ENCODE results near the gene ZCCHC24. TPM values are rescaled to one million over a fixed set of nuclear protein-coding genes. Genes with fewer than 3 reads are reported as not detected.

ZCCHC24 gene
- total and polyA plus RNA-seq, 2 of the 8 experiments (the other 6 are each of a cell fraction or from before 2014, with no cell fraction given), result 3.9 to 6.9 TPM

GRCh38 chr10:79477456-79477855, 32.0 kb upstream of the ZCCHC24 start:
- 0 out of 7 replicates have a peak, but pooled peaks cover 0 to 2% (median 0%) of the 10 kb centered on the region in 4 experiments for H3K27me3 ChIP-seq (replicated peaks in 1 of 4; ENCODE audit: control insufficient read depth in 3 of 4, extremely low read depth in 1 of 4, insufficient read depth in 3 of 4, low read length in 3 of 4)
- no peaks in the 10 kb centered on the region; a peak in 1 of 4 replicates for H3K9me3 ChIP-seq (ENCODE audit: insufficient read depth in 2 of 2, low read depth in 1 of 2, low read length in 1 of 2)
- ChIA-PET CTCF (ENCODE audit: partially characterized antibody) (interaction anchor here (0.6 to 4.1 kb wide), 12 partner anchors 8 to 1209 kb away, joined by 3 to 26 read pairs (median 4); no protein-coding TSS in a partner anchor), POLR2A (ENCODE audit: partially characterized antibody) (interaction anchor here (0.9 kb wide), 1 partner anchor 74 kb away, joined by 3 read pairs; no protein-coding TSS in a partner anchor)
- no peaks in the 10 kb centered on the region for H3K79me2 ChIP-seq (ENCODE audit: control insufficient read depth in 1 of 2, insufficient read depth in 2 of 2, low read length in 2 of 2)
- no peak overlapping the region for H3K18ac ChIP-seq (ENCODE audit: extremely low read depth, low read length)
- H2BK15ac ChIP-seq (ENCODE audit: low read length), result no peak overlapping the region
- no peak overlapping the region for H2AK5ac ChIP-seq (ENCODE audit: low read depth, low read length)
- H2BK5ac ChIP-seq (ENCODE audit: low read depth, low read length), result no peak overlapping the region
- H2BK20ac ChIP-seq (ENCODE audit: low read length), result no peak overlapping the region
- H4K20me1 ChIP-seq (replicated peaks in 1 of 2; ENCODE audit: control insufficient read depth in 1 of 2, insufficient read depth in 2 of 2, low read length in 2 of 2), result no peaks in the 10 kb centered on the region
- H3K36me3 ChIP-seq (ENCODE audit: control insufficient read depth in 2 of 4, insufficient read depth in 4 of 4, low read length in 3 of 4), result no peaks in the 10 kb centered on the region
- WGBS, 2 experiments (ENCODE audit: extremely low coverage in 1 of 2, insufficient coverage in 1 of 2, insufficient read length in 1 of 2, insufficient replicate concordance in 2 of 2, low coverage in 1 of 2, low lambda C conversion rate in 2 of 2, missing lambda C conversion rate in 1 of 2), result 88% methylated on average over 7 of the region's 7 CpGs; no CpG with 5 or more reads in 1 of the 2 experiments
- no peak overlapping the region for H4K5ac ChIP-seq (ENCODE audit: insufficient read length, low read depth, low read length)
- FAIRE-seq, result no peak
- no peak overlapping the region for H3K9ac ChIP-seq (replicated peaks in 1 of 4; ENCODE audit: extremely low read depth in 1 of 4, low read depth in 3 of 4, low read length in 3 of 4)
- H3K4ac ChIP-seq (replicated peaks; ENCODE audit: insufficient read length, low read depth, low read length), result no peak overlapping the region
- H2AFZ ChIP-seq (ENCODE audit: low read length), result no peak overlapping the region
- no peak overlapping the region for H3K4me2 ChIP-seq (ENCODE audit: insufficient read depth in 1 of 2, low read depth in 2 of 2, low read length in 2 of 2)
- no peak overlapping the region for H4K8ac ChIP-seq (ENCODE audit: extremely low read depth, insufficient read depth, low read length)
- no peaks in the 10 kb centered on the region for H3K79me1 ChIP-seq (ENCODE audit: low read depth, low read length)
- no peak for DNase-seq (ENCODE audit: low read depth in 1 of 2, low spot score in 2 of 2)
- no peak overlapping the region for H3K14ac ChIP-seq (ENCODE audit: insufficient read length)
- no peak overlapping the region for H2BK120ac ChIP-seq (replicated peaks; ENCODE audit: low read depth, low read length)
- no peak for TF ChIP-seq E2F6 (IDR thresholded peaks at IDR 0.05)
- no peak for TF ChIP-seq TBP (IDR thresholded peaks at IDR 0.05; ENCODE audit: low read depth, low read length)
- TF ChIP-seq CTBP2 (IDR thresholded peaks at IDR 0.05; ENCODE audit: borderline replicate concordance, insufficient read depth, insufficient read length, low read length), result no peak
- TF ChIP-seq CHD1 (IDR thresholded peaks at IDR 0.05; ENCODE audit: low read depth, low read length), result no peak
- no peak for TF ChIP-seq TAF1 (IDR thresholded peaks at IDR 0.05; ENCODE audit: low read depth, low read length)
- no peak for TF ChIP-seq ATF3 (IDR thresholded peaks at IDR 0.05; ENCODE audit: insufficient read depth, low read depth, low read length)
- no peak for TF ChIP-seq MAX (IDR thresholded peaks at IDR 0.05)
- no peak for TF ChIP-seq GTF2F1 (IDR thresholded peaks at IDR 0.05; ENCODE audit: borderline replicate concordance, low read depth, low read length)
- no peak for TF ChIP-seq CEBPB (IDR thresholded peaks at IDR 0.05; ENCODE audit: low read depth, low read length)
- TF ChIP-seq RNF2 (IDR thresholded peaks at IDR 0.05; ENCODE audit: borderline replicate concordance, low read depth, low read length, missing control alignments, poor library complexity, severe bottlenecking), result no peak
- TF ChIP-seq PHF8 (conservative IDR thresholded peaks at IDR 0.05; ENCODE audit: low read depth, low read length), result no peak
- TF ChIP-seq TEAD4 (IDR thresholded peaks at IDR 0.05; ENCODE audit: low read depth, low read length), result no peak
- no peak overlapping the region for H4K91ac ChIP-seq (replicated peaks; ENCODE audit: insufficient read length, low read length)
- no peak overlapping the region for H3K27ac ChIP-seq (ENCODE audit: low read depth, low read length)
- no peak overlapping the region for H3K4me3 ChIP-seq (ENCODE audit: extremely low read depth in 1 of 4, insufficient read depth in 2 of 4, low read depth in 3 of 4, low read length in 4 of 4)
- H3K56ac ChIP-seq (replicated peaks; ENCODE audit: insufficient read length, low read depth, low read length), result no peak overlapping the region
- no peak overlapping the region for H2BK12ac ChIP-seq (ENCODE audit: low read depth, low read length)
- no peaks in the 10 kb centered on the region; the same call in 1 of the 2 replicates for H3K23me2 ChIP-seq (ENCODE audit: low read depth, low read length)
- no peak overlapping the region for H3K23ac ChIP-seq (ENCODE audit: insufficient read length)
- H3K4me1 ChIP-seq (replicated peaks in 1 of 4; ENCODE audit: control insufficient read depth in 3 of 4, insufficient read depth in 4 of 4, low read length in 3 of 4), result peaks cover 0 to 4% (median 0%) of the 10 kb centered on the region in 4 experiments; a peak in 1 of 7 replicates
